H1 (cell line): ENCODE measurements around the gene CYGB. TPM values are rescaled to one million over a fixed set of nuclear protein-coding genes. Genes with fewer than 3 reads are reported as not detected.

Source experiments
- CTCF ChIA-PET: fragments of 300-600 bp; sonication (Branson Sonifier 250); formaldehyde crosslinking; loops from one replicate; lab custom pipeline; 2021; ENCODE audit not compliant: partially characterized antibody; lab: Charles Lee
- POLR2A ChIA-PET: fragments of 300-600 bp; sonication (Branson Sonifier 250); formaldehyde crosslinking; loops from one replicate; lab custom pipeline; 2021; ENCODE audit warnings: inconsistent platforms; ENCODE audit not compliant: partially characterized antibody; lab: Charles Lee
- DNase-seq, 2 experiments: peaks; one replicate each; pipeline versions ENCODE4 v3.0.0 to v3.0.0-alpha.2; 2010 to 2022; ENCODE audit warnings: low spot score in 2 of 2, low read depth in 1 of 2, mixed read lengths in 1 of 2
- FAIRE-seq: peaks from 2 replicates; lab custom pipeline; 2011; peaks lifted over from hg19 to GRCh38; lab: Jason Lieb, UNC
- H2AFZ ChIP-seq: 2 replicates; pipeline ENCODE4 v1.8.1; 2012; ENCODE audit warnings: low read length, inconsistent platforms
- H2AK5ac ChIP-seq: 2 replicates; pipeline ENCODE4 v1.6.1; 2013; ENCODE audit warnings: low read depth, low read length
- H2BK120ac ChIP-seq: replicated peaks from 2 replicates; pipeline ENCODE3; 2013; ENCODE audit warnings: low read depth, low read length, inconsistent platforms
- H2BK12ac ChIP-seq: 2 replicates; pipeline ENCODE4 v1.6.1; 2013; ENCODE audit warnings: low read depth, low read length
- H2BK15ac ChIP-seq: 2 replicates; pipeline ENCODE4 v1.6.1; 2013; ENCODE audit warnings: low read length
- H2BK20ac ChIP-seq: 2 replicates; pipeline ENCODE4 v1.6.1; 2013; ENCODE audit warnings: low read length
- H2BK5ac ChIP-seq: 2 replicates; pipeline ENCODE4 v1.6.1; 2013; ENCODE audit warnings: low read depth, low read length
- H3K14ac ChIP-seq: 2 replicates; pipeline ENCODE4 v1.6.1; 2013; ENCODE audit warnings: inconsistent platforms; ENCODE audit not compliant: insufficient read length
- H3K18ac ChIP-seq: 2 replicates; pipeline ENCODE4 v1.6.1; 2013; ENCODE audit warnings: low read length; ENCODE audit errors: extremely low read depth
- H3K23ac ChIP-seq: 2 replicates; pipeline ENCODE4 v1.6.1; 2013; ENCODE audit warnings: inconsistent platforms; ENCODE audit not compliant: insufficient read length
- H3K23me2 ChIP-seq: 2 replicates; pipeline ENCODE4 v1.6.1; 2013; ENCODE audit warnings: low read depth, low read length
- H3K27ac ChIP-seq: 2 replicates; pipeline ENCODE4 v1.6.1; 2011; ENCODE audit warnings: low read depth, low read length, inconsistent platforms
- H3K27me3 ChIP-seq, 4 experiments: replicated peaks in 1 of 4; 1 replicate in 1 of 4; 2 replicates in 3 of 4; pipeline versions ENCODE4 v1.6.1 to v1.8.1; 2011 to 2013; ENCODE audit warnings: low read length in 3 of 4, mild to moderate bottlenecking in 3 of 4, inconsistent platforms in 2 of 4, mixed read lengths in 2 of 4, moderate library complexity in 1 of 4; ENCODE audit not compliant: control insufficient read depth in 3 of 4, insufficient read depth in 3 of 4; ENCODE audit errors: extremely low read depth in 1 of 4
- H3K36me3 ChIP-seq, 4 experiments: 2 replicates each; pipeline versions ENCODE4 v1.6.1 to v1.8.1; 2011 to 2013; ENCODE audit warnings: mild to moderate bottlenecking in 4 of 4, low read length in 3 of 4, moderate library complexity in 2 of 4, control low read depth in 1 of 4, inconsistent platforms in 1 of 4; ENCODE audit not compliant: insufficient read depth in 4 of 4, control insufficient read depth in 2 of 4
- H3K4ac ChIP-seq: replicated peaks from 2 replicates; pipeline ENCODE3; 2013; ENCODE audit warnings: low read length, low read depth, mixed read lengths, inconsistent platforms; ENCODE audit not compliant: insufficient read length
- H3K4me1 ChIP-seq, 4 experiments: replicated peaks in 1 of 4; 1 replicate in 1 of 4; 2 replicates in 3 of 4; pipeline versions ENCODE4 v1.6.1 to v1.8.1; 2011 to 2013; ENCODE audit warnings: low read length in 3 of 4, inconsistent platforms in 2 of 4, mixed read lengths in 1 of 4; ENCODE audit not compliant: insufficient read depth in 4 of 4, control insufficient read depth in 3 of 4
- H3K4me2 ChIP-seq, 2 experiments: 2 replicates each; pipeline versions ENCODE4 v1.6.1 to v1.8.1; 2011 to 2013; ENCODE audit warnings: low read depth in 2 of 2, low read length in 2 of 2, control low read depth in 1 of 2, inconsistent platforms in 1 of 2, mild to moderate bottlenecking in 1 of 2; ENCODE audit not compliant: insufficient read depth in 1 of 2
- H3K4me3 ChIP-seq, 4 experiments: fragments of 200-600, 300-600 bp in 1 of 4; sonication (generic), shearing (Covaris generic), sonication (Bioruptor Twin) in 1 of 4; 2 replicates each; pipeline versions ENCODE4 v1.5.1 to v1.8.1; 2011 to 2016; ENCODE audit warnings: low read length in 4 of 4, low read depth in 3 of 4, control low read depth in 2 of 4, inconsistent platforms in 2 of 4, mild to moderate bottlenecking in 2 of 4, mixed read lengths in 1 of 4, moderate library complexity in 1 of 4; ENCODE audit not compliant: insufficient read depth in 2 of 4; ENCODE audit errors: extremely low read depth in 1 of 4
- H3K56ac ChIP-seq: replicated peaks from 2 replicates; pipeline ENCODE3; 2013; ENCODE audit warnings: low read depth, mild to moderate bottlenecking, mixed read lengths, low read length, inconsistent platforms; ENCODE audit not compliant: insufficient read length
- H3K79me1 ChIP-seq: 2 replicates; pipeline ENCODE4 v1.6.1; 2013; ENCODE audit warnings: low read depth, low read length, control low read depth
- H3K79me2 ChIP-seq, 2 experiments: 2 replicates each; pipeline versions ENCODE4 v1.6.1 to v1.8.1; 2012 to 2013; ENCODE audit warnings: low read length in 2 of 2, mild to moderate bottlenecking in 2 of 2, inconsistent platforms in 1 of 2; ENCODE audit not compliant: insufficient read depth in 2 of 2, control insufficient read depth in 1 of 2
- H3K9ac ChIP-seq, 4 experiments: replicated peaks in 1 of 4; 1 replicate in 1 of 4; 2 replicates in 3 of 4; pipeline versions ENCODE4 v1.6.1 to v1.8.1; 2011 to 2013; ENCODE audit warnings: low read depth in 3 of 4, low read length in 3 of 4, control low read depth in 2 of 4, mild to moderate bottlenecking in 2 of 4, moderate library complexity in 2 of 4, inconsistent platforms in 1 of 4; ENCODE audit errors: extremely low read depth in 1 of 4
- H3K9me3 ChIP-seq, 2 experiments: 2 replicates each; pipeline versions ENCODE4 v1.6.1 to v1.8.1; 2012 to 2013; ENCODE audit warnings: mild to moderate bottlenecking in 2 of 2, moderate library complexity in 2 of 2, control low read depth in 1 of 2, inconsistent platforms in 1 of 2, low read depth in 1 of 2, low read length in 1 of 2, mixed read lengths in 1 of 2; ENCODE audit not compliant: insufficient read depth in 2 of 2
- H4K20me1 ChIP-seq, 2 experiments: replicated peaks in 1 of 2; 2 replicates each; pipeline versions ENCODE3 to v1.8.1; 2011 to 2013; ENCODE audit warnings: inconsistent platforms in 2 of 2, low read length in 2 of 2, mild to moderate bottlenecking in 1 of 2; ENCODE audit not compliant: insufficient read depth in 2 of 2, control insufficient read depth in 1 of 2
- H4K5ac ChIP-seq: 2 replicates; pipeline ENCODE4 v1.6.1; 2013; ENCODE audit warnings: low read length, low read depth, mixed read lengths, inconsistent platforms; ENCODE audit not compliant: insufficient read length
- H4K8ac ChIP-seq: 2 replicates; pipeline ENCODE4 v1.8.0; 2013; ENCODE audit warnings: mild to moderate bottlenecking, moderate library complexity, low read length, inconsistent platforms; ENCODE audit not compliant: insufficient read depth; ENCODE audit errors: extremely low read depth
- H4K91ac ChIP-seq: replicated peaks from 2 replicates; pipeline ENCODE3; 2013; ENCODE audit warnings: low read length, mixed read lengths, inconsistent platforms; ENCODE audit not compliant: insufficient read length
- BACH1 ChIP-seq: IDR thresholded peaks from 2 replicates; pipeline ENCODE4 v1.6.1; 2012; ENCODE audit warnings: low read length, improper control_type of control experiment
- CBX5 ChIP-seq: fragments of 300-800, 300-1000 bp; sonication (generic); IDR thresholded peaks from 2 replicates; pipeline ENCODE4 v1.7.1; 2016; ENCODE audit warnings: antibody characterized with exemption, low read length, low read depth
- CEBPB ChIP-seq: IDR thresholded peaks from 2 replicates; pipeline ENCODE4 v1.6.1; 2012; ENCODE audit warnings: low read depth, low read length
- JUN ChIP-seq: IDR thresholded peaks from 2 replicates; pipeline ENCODE4 v1.6.1; 2011; ENCODE audit warnings: low read depth, mild to moderate bottlenecking, improper control_type of control experiment, low read length
- KDM5A ChIP-seq: fragments of 200-600 bp; IDR thresholded peaks from 2 replicates; pipeline ENCODE4 v1.7.1; 2012; ENCODE audit warnings: mild to moderate bottlenecking, low read length, inconsistent platforms, mixed read lengths
- PHF8 ChIP-seq: fragments of 200-600 bp; sonication (generic); conservative IDR thresholded peaks from 2 replicates; pipeline ENCODE4 v1.7.1; 2012; ENCODE audit warnings: low read depth, mild to moderate bottlenecking, inconsistent platforms, low read length, moderate library complexity
- POLR2AphosphoS5 ChIP-seq: IDR thresholded peaks from 2 replicates; pipeline ENCODE4 v1.6.1; 2011; ENCODE audit warnings: low read depth, low read length
- SAP30 ChIP-seq: fragments of 300-600 bp; sonication (generic); IDR thresholded peaks from 2 replicates; pipeline ENCODE4 v1.7.1; 2012; ENCODE audit warnings: low read length, moderate library complexity, mild to moderate bottlenecking, inconsistent platforms; ENCODE audit not compliant: insufficient read depth, insufficient replicate concordance
- SP1 ChIP-seq: IDR thresholded peaks from 2 replicates; pipeline ENCODE4 v1.6.1; 2011; ENCODE audit warnings: low read depth, low read length
- TAF1 ChIP-seq: IDR thresholded peaks from 2 replicates; pipeline ENCODE4 v1.6.1; 2011; ENCODE audit warnings: mild to moderate bottlenecking, low read depth, low read length
- TAF7 ChIP-seq: optimal IDR thresholded peaks from 2 replicates; pipeline ENCODE3; 2011; ENCODE audit warnings: low read depth, mild to moderate bottlenecking, inconsistent platforms, low read length, moderate library complexity, borderline replicate concordance
- WGBS, 2 experiments: shearing (Covaris generic) in 1 of 2; methylation state at CpG; one replicate each; pipeline versions ENCODE4 v1.1.6 to v1.1.7; 2013 to 2015; ENCODE audit warnings: low lambda C conversion rate in 2 of 2, mixed read lengths in 2 of 2, inconsistent platforms in 1 of 2, low coverage in 1 of 2, missing lambda C conversion rate in 1 of 2; ENCODE audit not compliant: insufficient replicate concordance in 2 of 2, insufficient coverage in 1 of 2, insufficient read length in 1 of 2; ENCODE audit errors: extremely low coverage in 1 of 2, missing lambda C conversion rate in 1 of 2; 5-methylcytosine and 5-hydroxymethylcytosine counted together
- polyA plus RNA-seq, 7 experiments: library from polyadenylated mRNA; depleted of rRNA in 3 of 7; stranded (reverse) in 5 of 7; unstranded in 2 of 7; fragments of >200 nt in 5 of 7; fragments of 200-250 nt in 2 of 7; gene quantifications; 1 replicate in 5 of 7; 2 replicates in 1 of 7; 4 replicates in 1 of 7; pipeline versions ENCODE4 v1.2.1 to v1.2.3, GENCODE V29; 2011 to 2013; ENCODE audit warnings: missing spikeins in 2 of 7, mixed read lengths in 2 of 7
- total RNA-seq: library from RNA; stranded (reverse); fragmentation: NEBNext Ultra II Directional; extraction: Animal tissue kit (Norgen Biotek cat#: 25700); gene quantifications from 2 replicates; pipeline ENCODE4 v1.2.1, GENCODE V29; 2021
- TF ChIP-seq, protein P1 (sequence below): IDR thresholded peaks from 2 replicates; pipeline ENCODE4 v1.6.1; 2011; ENCODE audit warnings: low read length, improper control_type of control experiment

Gene CYGB
- total and polyA plus RNA-seq, 2 of the 8 experiments (the other 6 are each of a cell fraction or from before 2014, with no cell fraction given) = 2.7 to 3.7 TPM

DNA sequence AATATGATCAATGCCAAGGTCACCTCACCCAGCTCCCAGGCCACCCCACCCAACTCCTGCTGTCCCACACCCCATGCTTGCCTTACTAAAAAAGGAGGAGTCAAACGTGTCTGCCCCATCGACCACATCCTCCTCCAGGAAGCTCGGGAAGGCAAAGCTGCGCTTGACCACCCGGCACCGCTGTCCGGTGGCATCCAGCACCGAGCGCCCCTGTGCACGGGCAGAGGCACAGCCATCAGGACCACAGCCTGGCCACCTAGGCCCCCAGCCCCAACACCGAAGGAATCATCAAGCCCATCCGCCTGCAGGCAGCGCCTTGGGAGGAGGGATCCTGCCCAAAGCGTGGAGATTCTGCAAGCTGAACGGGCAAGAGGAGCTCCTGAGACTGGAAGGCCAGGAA lies 59.9 kb downstream of the CYGB start:
- 95% methylated on average over 15 of the region's 15 CpGs; no CpG with 5 or more reads in 1 of the 2 experiments for WGBS, 2 experiments
- Histone ChIP-seq H3K27ac (no peak overlapping the region), H3K79me1 (no peaks in the 10 kb centered on the region), H4K8ac (no peak overlapping the region), H2BK15ac (no peak overlapping the region), H3K14ac (no peak overlapping the region), H3K9ac (no peak overlapping the region), H3K23ac (no peak overlapping the region), H3K9me3 (no peaks in the 10 kb centered on the region), H2AK5ac (no peak overlapping the region), H2BK12ac (no peak overlapping the region), H3K56ac (no peak overlapping the region), H2BK20ac (no peak overlapping the region), H3K4me3 (no peak overlapping the region), H3K27me3 (no peaks in the 10 kb centered on the region), H3K4ac (no peak overlapping the region), H2BK5ac (no peak overlapping the region), H3K79me2 (no peaks in the 10 kb centered on the region), H3K4me2 (no peak overlapping the region), H4K5ac (no peak overlapping the region), H3K18ac (no peak overlapping the region), H4K20me1 (peaks cover 0 to 9% of the 10 kb centered on the region in 2 experiments), H2AFZ (no peak overlapping the region), H3K23me2 (no peaks in the 10 kb centered on the region), H3K4me1 (no peaks in the 10 kb centered on the region), H2BK120ac (no peak overlapping the region), H4K91ac (no peak overlapping the region), H3K36me3 (peaks cover 0 to 2% (median 1%) of the 10 kb centered on the region in 4 experiments; a peak in 1 of 8 replicates)
- ChIA-PET POLR2A (interaction anchor here (0.9 to 3.4 kb wide), 7 partner anchors 9 to 80 kb away, joined by 3 to 11 read pairs (median 4); partner anchors contain the start of gene AANAT), CTCF (interaction anchor here (1.0 to 11.0 kb wide), 13 partner anchors 10 to 80 kb away, joined by 3 to 192 read pairs (median 5); partner anchors contain the start of genes AANAT, RHBDF2 and UBE2O)
- TF ChIP-seq TAF7 = no peak
- no peak for TF ChIP-seq BACH1
- no peak for TF ChIP-seq SAP30
- no peak for TF ChIP-seq TAF1
- no peak for TF ChIP-seq KDM5A
- no peak for TF ChIP-seq PHF8
- TF ChIP-seq SP1 = no peak
- no peak for TF ChIP-seq POLR2AphosphoS5
- no peak for TF ChIP-seq JUN
- no peak for TF ChIP-seq CBX5
- TF ChIP-seq, protein P1, sequence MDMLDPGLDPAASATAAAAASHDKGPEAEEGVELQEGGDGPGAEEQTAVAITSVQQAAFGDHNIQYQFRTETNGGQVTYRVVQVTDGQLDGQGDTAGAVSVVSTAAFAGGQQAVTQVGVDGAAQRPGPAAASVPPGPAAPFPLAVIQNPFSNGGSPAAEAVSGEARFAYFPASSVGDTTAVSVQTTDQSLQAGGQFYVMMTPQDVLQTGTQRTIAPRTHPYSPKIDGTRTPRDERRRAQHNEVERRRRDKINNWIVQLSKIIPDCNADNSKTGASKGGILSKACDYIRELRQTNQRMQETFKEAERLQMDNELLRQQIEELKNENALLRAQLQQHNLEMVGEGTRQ = no peak
- no peak for TF ChIP-seq CEBPB
- FAIRE-seq (no peak), DNase-seq (no peak)
